GM19467 (cell line): ENCODE measurements around the gene TMEM79.

Experiments
- ATAC-seq: cut with Tn5 transposase; IDR thresholded peaks from one replicate; pipeline ENCODE4 v1.9.1; 2021; ENCODE audit warnings: mild to moderate bottlenecking, moderate library complexity; ENCODE audit not compliant: unreplicated experiment

Gene TMEM79

DNA sequence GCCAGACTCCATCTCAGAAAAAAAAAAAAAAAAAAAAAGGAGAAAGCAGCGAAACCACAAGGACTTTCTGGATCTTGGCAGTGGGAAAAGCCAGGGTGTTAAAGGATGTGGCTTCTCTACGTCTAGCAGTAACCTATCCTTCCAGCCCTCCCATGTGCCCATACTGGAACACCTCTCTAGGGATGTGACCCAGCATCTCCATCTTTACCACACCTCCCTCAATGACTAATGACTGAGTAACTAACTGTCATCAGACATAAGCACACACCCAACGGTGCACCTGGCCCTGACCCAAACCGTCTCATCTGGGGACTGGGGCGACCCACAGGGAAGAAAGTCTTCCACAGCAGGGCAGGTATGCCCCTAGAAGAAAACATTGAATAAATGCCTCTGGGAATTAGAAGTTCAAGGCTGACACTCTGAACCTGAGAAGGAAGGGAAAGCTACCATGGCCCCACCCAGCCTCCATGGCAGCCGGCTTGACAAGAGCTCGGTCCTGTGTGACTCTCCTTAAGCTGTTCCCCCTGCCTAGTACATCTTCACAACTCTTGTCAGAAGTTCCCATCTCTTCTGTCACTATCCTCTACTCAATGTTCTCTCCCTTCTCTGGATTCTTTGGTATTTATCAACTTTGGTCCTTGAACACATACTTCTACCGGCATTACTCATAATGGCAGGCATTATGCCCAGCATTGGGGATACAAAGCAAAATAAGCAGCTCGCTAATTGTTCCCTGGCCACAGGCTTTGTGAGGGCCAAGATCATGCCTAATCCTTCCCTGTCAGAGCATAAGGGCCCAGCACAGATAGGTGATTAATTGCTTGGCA is 21.5 kb upstream of the TMEM79 start:
- no peak for ATAC-seq

DNA sequence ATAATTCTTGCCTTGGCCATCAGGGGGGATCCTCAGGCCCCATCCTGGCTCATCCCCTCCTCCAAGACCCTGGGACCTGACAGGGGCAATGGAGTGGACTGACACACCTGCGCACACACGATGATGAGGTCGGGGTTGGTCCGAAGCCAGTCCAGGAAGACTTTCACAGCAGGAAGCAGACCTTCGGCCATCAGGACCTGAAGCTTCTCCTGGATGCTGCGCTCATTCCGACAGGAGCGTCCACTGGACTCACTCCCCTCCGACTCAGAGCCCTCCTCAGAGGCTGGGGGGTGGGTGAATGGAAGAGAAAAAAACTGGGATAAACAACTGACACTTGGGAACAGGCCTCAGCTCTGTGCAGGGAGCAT is 20.9 kb upstream of the TMEM79 start:
- no peak for ATAC-seq

DNA sequence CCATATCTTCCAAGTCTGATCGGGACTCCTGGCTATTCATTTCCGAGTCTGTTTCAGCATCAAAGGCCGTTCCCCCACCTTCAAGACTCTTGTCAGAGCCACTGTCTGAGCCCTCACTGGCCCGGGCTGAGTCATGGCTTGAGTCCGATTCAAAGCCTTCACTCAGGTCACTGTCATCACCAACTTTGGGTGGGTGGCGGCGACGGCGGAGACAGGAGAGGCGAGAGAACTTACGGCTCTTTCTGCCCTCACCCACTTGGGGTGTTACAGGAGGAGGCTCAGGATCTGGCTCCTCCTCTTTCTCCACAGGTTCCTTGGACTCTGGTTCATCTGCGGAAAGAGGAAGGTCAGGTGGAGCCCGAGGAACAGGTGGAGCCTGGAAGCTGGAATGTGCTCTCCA is 18.1 kb upstream of the TMEM79 start:
- ATAC-seq = no peak

DNA sequence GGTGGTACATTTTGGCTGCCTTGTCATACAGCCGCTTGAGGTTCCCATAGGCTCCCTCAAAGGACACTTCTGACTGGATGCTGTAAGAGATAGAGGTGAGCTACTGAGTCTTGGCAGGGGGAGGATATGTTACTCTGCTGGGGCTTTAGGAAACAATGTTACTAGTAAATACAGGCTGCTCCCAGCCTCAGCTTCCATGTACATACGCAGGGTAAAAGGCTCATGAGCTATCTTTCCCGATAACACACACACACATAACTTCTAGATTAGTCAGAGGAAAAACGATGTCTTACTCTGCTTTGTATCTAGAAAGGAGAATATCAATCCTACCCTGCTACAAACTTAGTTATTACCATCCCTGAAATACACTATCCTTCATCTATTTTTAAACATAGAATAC is 15.8 kb upstream of the TMEM79 start:
- no peak for ATAC-seq

DNA sequence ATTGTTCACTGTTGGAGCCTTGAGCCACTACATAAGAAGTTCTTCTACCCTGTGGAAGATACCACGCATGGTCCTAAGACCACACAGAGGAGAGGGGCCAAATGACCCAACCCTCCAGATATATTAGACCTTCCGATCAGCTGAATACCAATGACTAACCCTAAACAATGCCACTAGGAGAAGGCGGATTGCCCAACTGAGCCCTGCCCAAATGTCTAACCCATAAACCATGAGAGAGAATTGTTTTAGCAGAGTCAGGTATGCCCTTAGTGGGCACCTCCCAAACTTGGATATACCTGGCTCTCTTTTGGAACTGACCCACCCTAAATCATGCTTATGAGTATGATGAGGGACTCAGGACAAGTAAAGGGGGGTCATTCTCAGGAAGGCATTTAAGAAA is 13.8 kb upstream of the TMEM79 start:
- ATAC-seq = no peak

DNA sequence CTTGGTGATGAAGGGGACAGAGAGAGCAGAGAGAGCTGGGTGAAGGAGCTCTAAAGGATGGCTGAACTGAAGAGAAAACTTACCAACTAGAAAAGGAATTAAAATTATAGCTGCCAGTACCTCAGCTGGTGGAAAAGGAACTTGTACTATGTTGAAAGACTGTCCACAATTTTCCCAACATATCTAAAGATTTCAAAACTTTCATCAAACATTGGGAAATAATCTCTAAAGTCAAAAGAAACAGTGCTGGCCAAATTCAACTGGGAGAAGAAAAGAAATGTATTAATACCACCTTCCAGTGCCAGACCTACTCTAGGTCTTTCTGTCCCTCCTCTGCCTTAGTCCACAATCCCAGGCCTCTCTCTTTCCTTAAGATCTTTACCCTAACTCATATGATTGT is 7.6 kb upstream of the TMEM79 start:
- no peak for ATAC-seq

DNA sequence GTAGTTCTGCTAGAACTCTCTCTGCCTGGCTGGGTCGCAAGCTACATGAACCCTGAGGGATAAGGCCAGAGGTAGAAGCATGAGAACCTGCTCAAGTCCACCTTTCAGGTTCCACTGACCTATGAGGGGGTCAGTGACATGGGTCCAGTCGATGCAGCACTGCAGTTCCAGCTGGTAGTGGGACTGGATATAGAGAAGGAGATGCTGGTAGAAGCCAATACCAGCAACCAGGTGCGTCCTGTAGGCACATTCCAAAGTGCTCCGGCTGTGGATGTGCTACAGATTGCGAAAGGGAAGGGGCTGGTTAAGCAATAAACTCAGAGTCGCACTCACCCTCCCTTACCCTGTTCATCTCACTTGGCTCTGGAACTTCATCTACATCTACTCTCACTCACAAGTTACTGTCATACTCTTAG is 7.2 kb upstream of the TMEM79 start:
- ATAC-seq = no peak

DNA sequence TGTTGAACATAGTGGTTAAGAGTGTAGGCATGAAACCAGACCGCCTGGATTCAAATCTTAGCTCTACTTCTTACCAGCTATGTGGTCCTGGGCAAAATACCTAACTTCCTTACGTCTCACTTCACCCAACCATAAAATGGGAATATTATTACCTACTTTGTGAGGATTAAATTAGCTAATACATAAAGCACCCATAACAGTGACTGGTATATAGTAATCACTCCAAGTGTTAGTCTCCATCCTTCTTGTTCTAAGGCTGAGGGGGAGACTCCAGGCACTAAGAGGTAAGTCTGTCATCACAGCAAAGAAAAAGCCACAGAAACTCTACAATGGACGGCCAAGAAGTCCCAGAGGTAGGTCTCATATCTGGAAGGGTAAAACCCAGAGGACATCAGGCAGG is 4.3 kb upstream of the TMEM79 start:
- no peak for ATAC-seq

DNA sequence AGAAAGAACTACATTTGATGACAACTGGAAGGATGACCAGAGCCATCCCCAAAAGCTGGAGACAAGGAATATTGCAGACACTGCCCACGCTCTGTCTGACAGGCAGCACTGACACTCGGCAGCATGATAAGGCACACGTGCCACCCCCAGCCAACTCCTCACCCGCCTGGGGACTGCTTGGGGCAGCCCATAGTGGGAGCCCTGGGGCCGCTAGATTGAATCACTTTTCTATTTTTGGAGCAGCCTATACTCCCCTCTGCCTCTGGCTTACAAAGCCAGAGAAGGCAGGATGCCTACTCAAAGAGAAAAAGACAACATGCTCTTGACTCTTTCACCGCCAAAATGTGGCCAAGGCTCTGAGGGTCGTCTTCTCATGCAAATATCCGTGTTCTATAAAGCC is 2.8 kb upstream of the TMEM79 start:
- ATAC-seq = no peak

DNA sequence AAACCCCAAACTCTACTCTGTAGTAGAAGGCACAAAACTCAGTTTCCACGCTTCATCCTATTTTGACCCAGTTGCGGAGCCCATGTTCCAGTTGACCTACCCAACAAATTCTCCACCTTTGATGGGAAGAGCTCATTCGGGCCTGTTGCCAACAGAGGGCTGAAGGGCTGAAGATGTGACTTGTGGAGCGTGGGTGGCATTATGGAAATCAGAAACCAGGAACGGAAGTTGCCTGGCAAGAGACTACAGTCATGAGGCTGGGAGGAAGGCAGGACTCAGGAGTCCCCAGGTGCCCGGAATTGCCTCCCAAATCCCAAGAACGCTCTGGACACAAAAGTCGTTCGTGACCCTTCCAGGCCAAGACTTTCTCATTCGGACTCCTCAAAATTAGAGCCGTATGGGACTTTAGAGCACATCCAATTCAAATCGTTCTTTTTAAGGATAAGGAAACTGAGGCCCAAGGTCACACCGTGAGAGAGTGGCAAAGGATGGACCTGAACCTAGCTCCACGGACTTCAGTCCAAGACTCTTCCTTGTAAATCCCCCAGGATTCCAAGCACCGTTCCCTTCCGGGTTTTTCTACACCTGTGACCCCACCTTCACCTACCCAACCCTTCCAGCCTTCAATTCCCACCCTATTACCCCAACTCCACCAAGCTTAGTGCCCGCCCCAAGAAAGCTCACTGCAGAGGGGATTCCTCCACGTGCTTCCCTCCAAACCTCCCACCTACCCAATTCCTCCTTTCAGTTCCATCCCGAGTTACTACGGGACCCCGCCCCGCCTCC is 2.2 kb upstream of the TMEM79 start:
- no peak for ATAC-seq

DNA sequence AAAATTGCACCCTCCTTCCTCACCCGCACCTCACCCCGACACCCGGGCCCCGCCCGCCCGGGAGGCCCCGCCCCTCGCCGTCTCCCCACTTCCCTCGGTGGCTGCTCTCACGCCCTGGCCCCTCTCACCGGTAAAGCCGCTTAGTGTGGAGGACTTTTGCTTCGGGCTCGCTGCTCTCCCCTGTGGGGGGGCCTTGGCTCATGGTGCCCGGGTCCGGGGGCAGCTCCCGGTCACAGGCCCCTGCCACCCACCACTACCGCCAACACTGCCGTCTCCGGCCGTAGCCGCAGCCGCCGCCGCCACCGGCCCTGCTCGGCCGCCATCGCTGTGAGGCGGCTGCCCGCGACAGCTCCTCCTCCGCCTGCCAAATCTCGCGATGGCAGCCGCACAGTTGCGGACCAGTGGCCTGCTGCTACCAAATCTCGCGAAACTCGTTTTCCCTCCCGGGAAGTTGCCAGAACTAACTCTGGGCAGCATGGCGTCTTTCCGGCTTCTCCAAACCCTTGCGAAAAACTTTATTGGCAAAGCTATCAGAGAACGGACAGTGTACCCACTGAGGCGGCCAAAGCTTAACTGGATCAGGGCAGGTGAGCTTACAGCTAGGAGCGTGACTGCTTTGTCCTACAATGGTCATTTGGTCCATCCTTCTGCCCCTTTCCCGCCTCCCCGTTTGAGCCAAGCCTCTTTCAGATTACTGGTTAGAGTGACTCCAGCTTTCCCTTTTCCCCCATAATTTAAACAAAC is 1.5 kb upstream of the TMEM79 start, which contains the start of gene SMG5:
Gene SMG5, minus strand, starts transcription at position 347 of the 744 bp plus-strand sequence. Its CDS starts 145 bp downstream, at position 202.
- ATAC-seq = peak; percentile 76

DNA sequence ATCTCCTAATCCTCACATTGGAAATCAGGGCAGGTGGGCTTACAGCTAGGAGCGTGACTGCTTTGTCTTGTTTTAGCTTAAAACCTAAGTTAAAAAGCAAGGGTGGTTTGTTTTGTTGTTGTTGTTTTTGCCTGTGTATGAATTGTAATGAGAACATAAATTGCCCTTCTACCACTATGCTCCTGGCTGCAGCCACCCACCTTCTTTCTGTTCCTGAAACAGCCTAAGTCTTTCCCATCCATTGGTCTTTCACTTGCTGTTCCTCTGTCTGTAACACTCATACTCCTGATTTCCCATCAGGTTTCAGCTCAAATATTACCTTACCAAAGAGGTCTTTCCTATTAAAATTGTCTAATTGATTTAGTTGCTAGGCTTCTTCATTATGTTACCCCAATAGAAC is 604 bp upstream of the TMEM79 start:
- no peak for ATAC-seq

DNA sequence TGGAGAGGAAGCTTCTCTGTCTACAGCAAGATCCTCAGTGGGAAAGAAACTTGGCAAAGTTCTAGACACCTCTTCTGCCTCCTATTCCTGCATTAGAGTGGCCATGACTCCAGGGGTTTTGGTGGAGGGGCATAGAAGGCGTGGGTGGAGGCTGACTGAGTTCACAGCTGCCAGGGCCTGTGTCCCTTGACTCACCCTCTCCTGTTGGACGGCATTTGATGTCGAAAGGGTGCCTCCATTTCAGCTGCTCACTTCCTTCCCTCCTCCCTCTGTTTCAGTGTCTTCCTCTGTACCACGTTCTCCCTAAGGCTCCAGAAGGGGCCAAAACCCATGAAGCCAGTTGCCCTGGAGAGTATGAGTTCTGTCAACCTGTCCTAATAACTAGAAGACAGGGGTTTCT is 632 bp downstream of the TMEM79 start:
- ATAC-seq = no peak

DNA sequence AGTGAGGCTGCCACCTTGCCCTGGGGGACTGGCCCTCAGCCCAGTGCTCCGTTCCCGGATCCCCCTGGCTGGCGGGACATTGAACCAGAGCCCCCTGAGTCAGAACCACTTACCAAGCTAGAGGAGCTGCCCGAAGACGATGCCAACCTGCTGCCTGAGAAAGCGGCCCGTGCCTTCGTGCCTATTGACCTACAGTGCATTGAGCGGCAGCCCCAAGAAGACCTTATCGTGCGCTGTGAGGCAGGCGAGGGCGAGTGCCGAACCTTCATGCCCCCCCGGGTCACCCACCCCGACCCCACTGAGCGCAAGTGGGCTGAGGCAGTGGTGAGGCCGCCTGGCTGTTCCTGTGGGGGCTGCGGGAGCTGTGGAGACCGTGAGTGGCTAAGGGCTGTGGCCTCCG is 1.3 kb downstream of the TMEM79 start:
- no peak for ATAC-seq

DNA sequence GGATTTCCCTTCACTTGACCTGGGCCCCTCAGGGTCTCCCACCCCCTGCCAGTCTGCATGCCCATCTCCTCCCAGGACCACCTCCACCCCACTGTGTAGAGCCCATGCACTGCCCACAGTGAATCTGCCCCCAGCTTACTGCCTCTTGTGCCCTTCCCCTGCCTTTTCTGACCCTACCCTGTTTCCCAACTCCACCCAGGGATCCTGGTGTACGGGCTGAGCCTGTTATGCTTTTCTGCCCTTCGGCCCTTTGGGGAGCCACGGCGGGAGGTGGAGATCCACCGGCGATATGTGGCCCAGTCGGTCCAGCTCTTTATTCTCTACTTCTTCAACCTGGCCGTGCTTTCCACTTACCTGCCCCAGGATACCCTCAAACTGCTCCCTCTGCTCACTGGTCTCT is 1.9 kb downstream of the TMEM79 start:
- no peak for ATAC-seq

DNA sequence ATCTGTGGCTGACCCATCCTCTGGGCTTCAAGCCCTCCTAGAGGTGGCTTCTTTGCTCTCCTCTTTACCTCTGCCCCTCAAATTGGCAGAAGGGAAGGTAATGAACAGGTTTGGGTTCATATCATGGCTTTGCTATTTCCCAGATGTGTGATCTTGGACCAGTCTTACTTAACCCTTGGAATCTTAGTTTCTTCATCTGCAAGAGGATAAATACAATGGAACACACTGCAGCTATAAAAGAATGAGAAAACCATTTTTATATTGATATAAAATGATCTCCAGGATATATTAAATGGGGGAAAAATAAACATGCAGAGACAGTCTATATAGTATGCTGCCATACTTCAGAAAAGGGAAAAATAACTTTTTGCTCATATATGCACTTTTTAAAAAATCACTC is 5.7 kb downstream of the TMEM79 start:
- no peak for ATAC-seq

DNA sequence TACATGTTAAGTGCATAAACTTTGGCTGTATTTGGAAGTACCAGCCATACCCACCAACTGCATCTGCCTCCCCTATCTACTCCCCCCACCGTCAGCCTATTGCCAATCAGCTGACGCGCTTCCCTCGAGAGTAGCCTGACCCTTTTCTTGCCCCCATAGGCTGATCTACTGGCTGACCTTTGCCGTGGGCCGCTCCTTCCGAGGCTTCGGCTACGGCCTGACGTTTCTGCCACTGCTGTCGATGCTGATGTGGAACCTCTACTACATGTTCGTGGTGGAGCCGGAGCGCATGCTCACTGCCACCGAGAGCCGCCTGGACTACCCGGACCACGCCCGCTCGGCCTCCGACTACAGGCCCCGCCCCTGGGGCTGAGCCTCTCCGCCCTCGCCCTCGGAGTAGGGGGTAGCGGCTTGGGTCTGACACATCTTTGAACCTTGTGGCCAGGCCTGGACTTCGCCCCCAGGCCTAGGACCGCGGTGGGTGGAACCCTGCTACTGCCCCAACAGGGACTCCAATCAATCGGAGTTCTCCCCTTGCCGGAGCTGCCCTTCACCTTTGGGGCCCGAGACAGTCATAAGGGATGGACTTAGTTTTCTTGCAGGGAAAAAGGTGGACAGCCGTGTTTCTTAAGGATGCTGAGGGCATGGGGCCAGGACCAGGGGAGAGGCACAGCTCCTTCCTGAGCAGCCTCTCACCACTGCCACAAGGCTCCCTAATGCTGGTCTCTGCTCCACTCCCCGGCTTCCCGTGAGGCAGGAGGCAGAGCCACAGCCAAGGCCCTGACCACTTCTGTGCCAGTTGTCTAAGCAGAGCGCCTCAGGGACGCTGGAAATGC is 7.3 kb downstream of the TMEM79 start:
- ATAC-seq = no peak

DNA sequence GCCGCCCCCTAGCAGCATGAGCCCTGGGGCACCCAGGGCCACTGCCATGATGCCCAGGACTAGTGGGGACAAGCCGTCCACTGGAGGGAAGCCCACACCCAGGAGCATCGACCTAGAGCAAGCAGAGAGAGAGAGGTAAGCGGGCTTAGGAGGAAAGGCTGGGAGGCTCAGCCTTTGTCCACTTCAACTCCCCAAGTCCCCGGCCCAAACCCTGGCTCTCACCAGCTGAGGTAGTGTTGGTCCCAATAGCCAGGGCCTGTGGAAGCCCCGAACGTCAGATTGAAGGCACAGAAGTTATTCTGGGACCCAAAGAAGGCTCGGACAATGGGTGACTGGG is 8.9 kb downstream of the TMEM79 start:
- ATAC-seq = no peak

DNA sequence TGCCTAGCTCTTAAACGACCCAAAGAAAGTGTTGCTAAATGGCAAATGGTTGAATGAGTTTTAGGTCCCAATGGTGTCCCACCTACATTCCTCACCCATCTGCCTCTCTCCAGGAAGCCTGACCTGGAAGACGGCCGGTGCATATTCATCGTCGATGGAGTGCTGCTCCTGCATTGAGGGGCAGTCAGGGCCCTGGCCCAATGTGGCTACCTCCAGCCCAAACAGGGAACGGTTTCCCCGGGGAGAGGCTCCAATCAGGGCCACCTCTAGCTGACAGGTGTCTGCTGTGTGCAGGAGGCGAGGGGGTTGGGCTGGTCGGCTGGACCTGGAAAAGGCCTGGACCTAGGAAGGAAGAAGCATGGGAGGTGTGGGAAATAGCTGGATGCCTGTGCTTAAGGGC is 9.8 kb downstream of the TMEM79 start:
- no peak for ATAC-seq

DNA sequence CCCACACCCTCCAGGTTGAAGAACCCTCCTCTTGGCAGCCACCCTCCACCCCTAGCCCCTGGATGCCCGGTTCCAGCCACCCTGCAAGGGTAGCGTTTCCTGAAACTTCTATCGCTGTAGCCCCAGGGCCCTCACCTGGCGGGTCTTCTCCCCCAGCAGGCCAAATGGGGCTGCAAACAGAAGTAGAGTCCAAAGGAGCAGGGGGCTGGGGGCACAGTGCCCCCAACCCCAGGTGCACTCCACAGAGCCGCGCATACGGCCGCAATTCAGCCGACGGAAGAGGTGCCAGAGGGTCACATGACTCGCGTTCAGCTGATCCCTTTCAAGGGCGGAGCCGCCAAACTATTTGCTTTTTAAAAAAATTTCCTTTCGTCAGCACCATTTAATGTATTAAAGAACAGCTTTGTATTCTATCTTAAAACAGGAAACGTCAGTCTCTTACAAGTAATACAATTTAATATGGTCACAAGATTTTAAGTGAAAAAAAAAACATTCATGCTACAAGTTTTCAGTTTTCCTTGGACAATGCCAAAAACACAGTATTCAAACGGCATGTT is 11.3 kb downstream of the TMEM79 start, which contains the start of gene GLMP:
Gene GLMP, minus strand, starts transcription at position 289 of the 557 bp plus-strand sequence. Its CDS starts 34 bp downstream, at position 255.
- no peak for ATAC-seq
